ENCODE results near the gene FHL3. TPM values are rescaled to one million over a fixed set of nuclear protein-coding genes. Genes with fewer than 3 reads are reported as not detected.
"Not testable (repeated sequence)": the region's sequence is repeated elsewhere in the genome, so short reads cannot be mapped to it uniquely, and the experiment has no call there.

The FHL3 gene
- total RNA-seq, 2 experiments from 2014 or later, result 12.4 to 13.5 TPM

DNA sequence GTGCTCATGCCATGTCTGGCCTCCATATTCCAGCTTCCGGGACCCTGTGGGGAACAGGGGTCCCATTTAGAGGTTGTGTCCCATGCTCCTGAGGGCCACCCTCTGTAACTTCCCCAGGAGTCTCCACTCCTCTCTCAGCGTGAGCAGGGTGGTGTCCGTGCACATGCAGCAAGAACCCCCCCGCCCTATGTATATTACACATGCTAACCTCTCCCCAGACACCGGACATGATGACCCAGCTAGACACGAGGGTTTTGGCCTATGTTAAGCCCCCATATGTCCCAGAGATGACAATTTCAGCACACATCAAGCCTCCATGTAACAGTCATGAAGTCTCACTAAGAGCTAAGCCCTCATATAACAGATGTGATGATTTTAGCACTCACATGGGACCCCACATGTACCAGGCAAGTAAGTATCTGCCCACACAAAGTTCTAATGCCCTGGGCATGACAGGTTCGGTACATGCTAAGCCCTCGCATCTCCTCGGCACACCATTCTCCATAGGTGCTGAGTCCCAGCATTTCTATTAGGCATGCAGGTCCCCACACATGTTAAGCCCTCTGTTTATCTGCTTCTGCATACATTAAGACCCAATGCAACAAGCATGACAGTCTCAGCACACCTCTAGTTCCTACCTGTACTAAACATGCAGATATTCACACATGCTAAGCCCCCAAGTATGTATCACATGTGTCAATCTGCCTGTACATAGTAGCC, 7.1 kb downstream of the FHL3 start:
- no peak for DNase-seq
- H3K27me3 Mint-ChIP-seq (ENCODE audit: low read depth), result no peaks in the 10 kb centered on the region

DNA sequence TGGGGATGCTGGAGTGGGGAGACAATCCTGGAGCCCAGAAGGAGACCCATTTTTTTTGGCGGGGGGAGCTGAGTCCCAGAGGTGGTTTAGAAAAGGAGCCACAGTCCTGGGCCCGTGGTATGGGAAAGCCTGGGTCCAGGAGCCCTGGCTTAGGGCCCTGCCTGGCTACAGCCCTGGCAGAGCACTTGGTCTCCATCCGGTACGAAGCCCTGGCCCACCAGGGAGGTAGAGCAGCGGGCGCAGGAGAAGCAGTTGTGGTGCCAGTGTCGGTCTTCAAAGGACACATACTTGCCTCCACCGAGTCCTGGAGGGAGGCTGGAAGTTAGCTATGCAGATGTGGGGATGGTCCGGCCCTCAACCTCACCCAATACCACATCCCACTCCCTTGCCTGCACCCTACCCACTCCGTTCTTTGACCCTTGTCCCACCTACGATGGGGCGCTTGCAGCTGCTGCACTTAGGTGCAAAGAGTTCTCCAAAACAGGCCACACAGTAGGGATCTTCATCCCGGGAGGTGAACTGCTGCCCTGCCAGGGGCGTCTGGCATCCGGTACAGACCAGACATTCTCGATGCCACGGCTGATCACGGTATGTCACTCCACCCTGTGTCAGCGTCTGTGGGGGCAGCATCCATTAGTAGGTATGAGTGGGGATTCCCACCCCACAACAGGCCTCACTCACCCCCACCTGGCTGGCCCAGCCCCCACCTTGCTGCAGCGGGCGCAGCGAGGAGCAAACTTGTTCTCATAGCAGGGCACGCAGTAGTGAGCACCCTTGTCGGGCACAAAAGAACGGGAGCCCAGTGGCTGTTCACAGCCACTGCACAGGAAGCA, 7.8 kb downstream of the FHL3 start:
- Mint-ChIP-seq H3K4me1 (ENCODE audit: low read depth) (peaks cover 59% of the 10 kb centered on the region), H3K27ac (no peak overlapping the region), H3K9me3 (ENCODE audit: insufficient read depth) (no peaks in the 10 kb centered on the region), H3K36me3 (ENCODE audit: low read depth) (peaks cover 20% of the 10 kb centered on the region), H3K4me3 (no peak overlapping the region), H3K27me3 (ENCODE audit: low read depth) (no peaks in the 10 kb centered on the region)
- ATAC-seq, result no peak
- DNase-seq, result no peak
- POLR2A ChIA-PET, result interaction anchor here (1.9 to 4.4 kb wide), 2 partner anchors 12 to 16 kb away, joined by 7 to 24 read pairs; no protein-coding TSS in a partner anchor
- CTCF ChIA-PET, result interaction anchor here (1.0 to 9.7 kb wide), 2 partner anchors 18 to 137 kb away, joined by 3 to 215 read pairs; partner anchors contain the start of gene UTP11

More for the DNA sequence above, 7.1 kb downstream of the FHL3 start:
- POLR2A ChIA-PET, result no interaction called here
- peaks cover 20% of the 10 kb centered on the region for H3K36me3 Mint-ChIP-seq (ENCODE audit: low read depth)
- CTCF ChIA-PET, result interaction anchor here (9.7 kb wide), 1 partner anchor 18 kb away, joined by 215 read pairs; the partner anchor contains the start of gene UTP11
- H3K9me3 Mint-ChIP-seq (ENCODE audit: insufficient read depth), result no peaks in the 10 kb centered on the region
- H3K27ac Mint-ChIP-seq, result peak overlapping the region; percentile 50
- peaks cover 62% of the 10 kb centered on the region for H3K4me1 Mint-ChIP-seq (ENCODE audit: low read depth)
- no peak for ATAC-seq
- no peak overlapping the region for H3K4me3 Mint-ChIP-seq

DNA sequence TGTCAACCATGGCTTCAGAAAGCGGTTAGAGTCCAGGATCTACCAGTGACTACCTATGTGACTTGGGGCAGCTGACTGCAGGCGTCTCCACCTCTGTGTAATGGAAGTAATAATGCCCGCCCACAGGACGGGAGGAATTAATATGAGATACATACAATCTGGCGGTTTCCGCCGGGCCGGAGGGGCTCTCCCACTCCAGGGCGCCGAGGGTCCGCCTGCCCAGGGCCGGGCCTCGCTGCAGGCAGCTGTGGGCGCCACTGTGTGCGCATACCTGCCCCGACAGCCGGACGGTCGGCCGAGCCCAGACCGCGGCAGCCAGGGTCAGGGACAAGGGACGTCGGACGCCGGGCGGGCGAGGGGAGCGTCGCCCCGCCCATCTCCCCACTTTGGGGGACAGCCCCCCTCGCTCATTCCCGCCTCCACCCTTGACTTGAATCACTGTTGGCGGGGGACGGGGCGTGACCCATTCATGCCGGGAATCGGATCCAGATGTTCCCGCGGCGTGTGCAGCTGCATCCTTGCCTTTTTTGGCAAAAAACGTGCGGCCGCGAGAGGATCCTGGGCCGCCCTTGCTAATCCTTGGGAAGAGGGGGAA, 9.5 kb downstream of the FHL3 start:
- peak overlapping the region; percentile 64 for H3K4me3 Mint-ChIP-seq
- H3K27me3 Mint-ChIP-seq (ENCODE audit: low read depth), result no peaks in the 10 kb centered on the region
- POLR2A ChIA-PET, result interaction anchor here (1.7 to 4.4 kb wide), 3 partner anchors 8 to 17 kb away, joined by 7 to 24 read pairs (median 11); no protein-coding TSS in a partner anchor
- H3K9me3 Mint-ChIP-seq (ENCODE audit: insufficient read depth), result no peaks in the 10 kb centered on the region
- no peak for DNase-seq
- CTCF ChIA-PET, result interaction anchor here (9.7 kb wide), 1 partner anchor 20 kb away, joined by 215 read pairs; the partner anchor contains the start of gene UTP11
- peak overlapping the region; percentile 89 for H3K27ac Mint-ChIP-seq
- H3K36me3 Mint-ChIP-seq (ENCODE audit: low read depth), result peaks cover 20% of the 10 kb centered on the region
- peaks cover 50% of the 10 kb centered on the region for H3K4me1 Mint-ChIP-seq (ENCODE audit: low read depth)
- peak; percentile 55 for ATAC-seq

DNA sequence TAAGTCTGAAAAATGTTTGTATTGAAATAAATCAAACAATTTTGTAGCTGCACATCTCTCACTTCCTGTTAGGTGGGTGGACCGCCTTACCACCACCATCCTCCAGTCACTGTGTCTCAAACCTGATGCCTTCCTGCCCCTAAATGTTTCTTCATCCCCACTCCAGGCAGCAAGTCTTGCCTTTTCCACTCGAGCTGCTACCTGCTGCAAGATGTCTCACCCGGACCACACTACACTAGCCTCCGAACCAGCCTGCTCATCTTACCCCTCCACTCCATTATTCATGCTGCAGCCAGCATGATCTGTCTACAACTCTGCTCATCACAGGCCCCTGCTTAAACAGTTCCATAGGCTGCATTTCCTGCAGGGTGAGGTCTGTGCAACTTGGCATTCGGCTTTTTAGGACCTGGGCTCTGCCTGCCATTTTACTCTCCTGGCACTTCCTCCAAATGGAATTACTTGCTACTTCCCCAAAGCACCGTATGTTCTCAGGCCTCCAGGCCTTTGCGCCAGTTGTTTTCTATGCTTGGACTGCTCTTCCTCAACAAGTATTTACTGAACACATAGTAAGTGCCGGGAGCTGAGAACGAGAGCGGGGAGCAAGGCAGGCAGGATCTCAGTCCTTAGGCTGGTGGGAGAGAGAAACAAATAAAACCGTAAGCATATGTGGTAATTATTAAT, 10.3 kb downstream of the FHL3 start:
- peaks cover 21% of the 10 kb centered on the region for H3K36me3 Mint-ChIP-seq (ENCODE audit: low read depth)
- peak overlapping the region; percentile 64 for H3K4me3 Mint-ChIP-seq
- no peaks in the 10 kb centered on the region for H3K9me3 Mint-ChIP-seq (ENCODE audit: insufficient read depth)
- ATAC-seq, result peak; percentile 4
- DNase-seq, result peak; percentile 48
- H3K4me1 Mint-ChIP-seq (ENCODE audit: low read depth), result peaks cover 49% of the 10 kb centered on the region
- peak overlapping the region; percentile 89 for H3K27ac Mint-ChIP-seq
- POLR2A ChIA-PET, result interaction anchor here (1.7 to 4.4 kb wide), 2 partner anchors 9 to 14 kb away, joined by 11 to 24 read pairs; no protein-coding TSS in a partner anchor
- H3K27me3 Mint-ChIP-seq (ENCODE audit: low read depth), result no peaks in the 10 kb centered on the region
- CTCF ChIA-PET, result interaction anchor here (3.6 to 9.7 kb wide), 2 partner anchors 8 to 21 kb away, joined by 11 to 215 read pairs; partner anchors contain the start of gene UTP11

DNA sequence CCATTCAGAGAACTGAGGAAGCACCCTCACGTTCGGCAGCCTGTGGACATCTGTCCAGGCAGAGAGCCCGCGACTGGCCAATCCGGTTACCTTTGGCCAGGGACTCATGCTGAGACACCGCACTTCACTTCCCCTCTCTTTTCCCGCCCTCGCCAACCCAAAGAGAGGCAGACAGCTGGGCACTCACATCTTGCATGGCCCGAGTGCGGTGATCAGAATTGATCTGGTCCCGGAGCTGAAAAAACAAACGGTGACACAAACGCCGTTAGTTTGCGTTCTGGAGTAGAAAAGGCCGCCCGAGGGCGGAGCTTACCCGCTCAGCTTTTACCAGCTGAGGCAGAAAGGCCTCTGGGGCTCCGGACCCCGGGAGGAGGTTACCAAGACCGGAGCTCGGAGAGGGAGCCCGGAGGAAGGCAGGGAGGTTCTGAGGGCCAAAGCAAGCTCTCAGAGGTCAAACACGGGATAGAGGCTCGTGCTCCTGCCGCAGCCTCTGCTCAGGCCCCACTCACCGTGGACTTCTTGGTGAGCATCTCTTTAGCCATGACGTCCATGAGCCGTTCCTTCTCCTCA, 15.9 kb downstream of the FHL3 start:
- no peaks in the 10 kb centered on the region for H3K9me3 Mint-ChIP-seq (ENCODE audit: insufficient read depth)
- peak overlapping the region; percentile 95 for H3K4me3 Mint-ChIP-seq
- H3K27ac Mint-ChIP-seq, result peak overlapping the region; percentile 90
- ChIA-PET POLR2A (interaction anchor here (0.6 to 2.1 kb wide), 9 partner anchors 11 to 299 kb away, joined by 3 to 12 read pairs (median 3); partner anchors contain the start of gene UTP11), CTCF (interaction anchor here (0.7 to 9.7 kb wide), 12 partner anchors 11 to 181 kb away, joined by 3 to 215 read pairs (median 5); partner anchors contain the start of genes C1orf122, INPP5B, UTP11 and YRDC)
- ATAC-seq (peak; percentile 60), DNase-seq (peak; percentile 59)
- peaks cover 26% of the 10 kb centered on the region for H3K4me1 Mint-ChIP-seq (ENCODE audit: low read depth)
- no peaks in the 10 kb centered on the region for H3K27me3 Mint-ChIP-seq (ENCODE audit: low read depth)
- peaks cover 30% of the 10 kb centered on the region for H3K36me3 Mint-ChIP-seq (ENCODE audit: low read depth)

DNA sequence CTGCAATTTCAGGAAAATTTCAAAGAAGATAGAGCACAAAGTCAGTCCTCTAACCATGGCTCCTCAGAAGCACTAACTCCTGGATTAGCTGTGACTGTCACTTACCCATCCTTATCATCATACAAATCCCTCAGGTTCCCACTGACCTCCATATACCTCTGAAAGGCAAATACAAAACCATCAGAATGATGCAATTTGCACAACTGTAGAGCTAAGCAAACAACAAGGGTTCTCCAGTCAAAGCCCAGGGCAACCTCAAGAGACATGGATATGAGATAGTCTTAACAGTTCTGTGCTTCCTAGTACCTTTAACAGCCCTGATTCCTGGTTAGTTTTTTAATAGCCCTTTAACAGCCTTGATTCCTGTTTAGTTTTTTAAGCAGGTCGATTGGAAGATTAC, 17.6 kb downstream of the FHL3 start:
- H3K9me3 Mint-ChIP-seq (ENCODE audit: insufficient read depth), result no peaks in the 10 kb centered on the region
- CTCF ChIA-PET, result interaction anchor here (1.3 kb wide), 1 partner anchor 56 kb away, joined by 3 read pairs; no protein-coding TSS in a partner anchor

DNA sequence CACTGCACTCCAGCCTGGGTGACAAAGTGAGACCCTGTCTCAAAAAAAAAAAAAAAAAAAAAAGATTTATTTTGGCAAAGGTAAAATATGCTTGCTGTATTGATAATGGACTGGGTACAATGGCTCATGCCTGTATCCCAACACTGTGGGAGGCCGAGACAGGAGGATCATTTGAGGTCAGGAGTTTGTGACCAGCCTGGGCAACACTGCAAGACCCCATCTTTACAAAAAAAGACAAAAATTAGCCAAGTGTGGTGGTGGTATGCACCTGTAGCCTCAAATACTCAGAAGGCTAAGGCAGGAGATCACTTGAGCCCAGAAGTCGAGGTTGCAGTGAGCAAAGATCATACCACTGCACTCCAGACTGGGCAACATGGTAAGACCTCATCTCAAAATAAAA, 21.8 kb downstream of the FHL3 start:
- Mint-ChIP-seq H3K9me3 (ENCODE audit: insufficient read depth) (no peaks in the 10 kb centered on the region), H3K36me3 (ENCODE audit: low read depth) (peaks cover 64% of the 10 kb centered on the region), H3K27me3 (ENCODE audit: low read depth) (no peaks in the 10 kb centered on the region), H3K27ac (no peak overlapping the region), H3K4me1 (ENCODE audit: low read depth) (peaks cover 12% of the 10 kb centered on the region), H3K4me3 (no peak overlapping the region)
- POLR2A ChIA-PET, result no interaction called here
- ATAC-seq, result no peak
- no peak for DNase-seq
- CTCF ChIA-PET, result no interaction called here

More for the DNA sequence above, 17.6 kb downstream of the FHL3 start:
- ATAC-seq (no peak), DNase-seq (no peak)
- Mint-ChIP-seq H3K4me3 (peak overlapping the region; percentile 95), H3K4me1 (ENCODE audit: low read depth) (peaks cover 23% of the 10 kb centered on the region), H3K27ac (no peak overlapping the region), H3K27me3 (ENCODE audit: low read depth) (no peaks in the 10 kb centered on the region), H3K36me3 (ENCODE audit: low read depth) (peaks cover 37% of the 10 kb centered on the region)
- POLR2A ChIA-PET, result no interaction called here

DNA sequence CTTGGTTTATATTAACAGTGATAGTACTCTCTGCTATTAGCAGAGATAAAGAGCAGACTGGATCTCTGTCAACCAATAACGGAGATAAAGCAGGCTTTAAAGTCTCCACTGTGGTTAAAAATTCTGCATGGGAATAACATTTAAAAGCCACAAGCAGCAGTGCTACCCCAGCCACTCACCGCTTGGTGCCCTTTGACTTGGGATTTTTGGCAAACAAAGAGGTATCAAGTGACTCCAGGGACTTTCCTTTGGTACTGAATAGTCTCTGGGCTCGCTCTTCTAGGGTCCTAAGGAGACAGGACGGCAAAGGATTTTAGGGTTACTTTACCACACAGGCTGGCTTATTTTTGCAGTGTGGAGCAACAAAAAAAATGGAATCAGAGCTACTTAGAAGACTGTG, 26.8 kb downstream of the FHL3 start:
- no peak overlapping the region for H3K4me3 Mint-ChIP-seq
- no peaks in the 10 kb centered on the region for H3K27me3 Mint-ChIP-seq (ENCODE audit: low read depth)
- no peaks in the 10 kb centered on the region for H3K9me3 Mint-ChIP-seq (ENCODE audit: insufficient read depth)
- DNase-seq, result no peak
- H3K4me1 Mint-ChIP-seq (ENCODE audit: low read depth), result peaks cover 2% of the 10 kb centered on the region
- no peak overlapping the region for H3K27ac Mint-ChIP-seq
- ChIA-PET CTCF (no interaction called here), POLR2A (no interaction called here)
- H3K36me3 Mint-ChIP-seq (ENCODE audit: low read depth), result peaks cover 69% of the 10 kb centered on the region
- ATAC-seq, result no peak

DNA sequence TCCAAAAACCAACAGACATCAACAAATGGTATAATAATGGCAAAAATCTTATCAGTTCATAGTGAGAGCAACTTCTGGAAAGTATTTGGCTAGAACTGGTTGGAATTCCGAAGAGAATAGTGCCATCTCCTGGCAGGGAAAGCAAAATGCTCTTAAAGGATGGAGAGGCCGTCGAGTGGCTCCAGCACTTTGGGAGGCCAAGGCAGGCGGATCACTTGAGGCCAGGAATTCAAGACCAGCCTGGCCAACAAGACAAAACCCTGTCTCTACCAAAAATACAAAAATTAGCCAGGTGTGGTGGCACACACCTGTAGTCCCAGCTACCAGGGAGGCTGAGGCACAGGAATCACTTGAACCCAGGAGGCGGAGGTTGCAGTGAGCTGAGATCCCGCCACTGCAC, 30.2 kb downstream of the FHL3 start:
- H3K9me3 Mint-ChIP-seq (ENCODE audit: insufficient read depth); H3K4me1 Mint-ChIP-seq (ENCODE audit: low read depth); H3K27ac Mint-ChIP-seq; H3K4me3 Mint-ChIP-seq; DNase-seq; POLR2A ChIA-PET; ATAC-seq; H3K27me3 Mint-ChIP-seq (ENCODE audit: low read depth): not testable (repeated sequence)
- CTCF ChIA-PET, result interaction anchor here (0.8 to 1.9 kb wide), 6 partner anchors 26 to 115 kb away, joined by 3 to 8 read pairs (median 3); partner anchors contain the start of gene MTF1
- H3K36me3 Mint-ChIP-seq (ENCODE audit: low read depth), result peaks cover 79% of the 10 kb centered on the region

DNA sequence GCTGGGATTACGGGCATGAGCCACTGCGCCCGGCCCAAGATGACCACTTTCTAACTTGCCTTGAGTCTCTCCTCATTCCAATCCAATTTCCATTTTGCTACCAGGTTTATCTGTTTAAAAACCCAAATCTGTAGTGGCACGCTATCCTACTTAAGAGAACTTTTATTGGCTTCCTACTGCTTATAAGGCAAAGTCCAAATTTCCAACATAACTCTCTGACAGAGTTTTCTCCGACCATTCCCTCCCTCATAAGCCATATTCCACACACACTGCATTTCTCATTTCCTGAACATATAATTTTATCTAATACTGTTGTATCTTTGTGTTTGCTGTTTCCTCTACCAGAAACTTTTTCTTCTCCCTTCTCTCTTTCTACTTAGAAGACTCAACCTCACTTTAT, 30.7 kb downstream of the FHL3 start:
- POLR2A ChIA-PET, result no interaction called here
- peaks cover 79% of the 10 kb centered on the region for H3K36me3 Mint-ChIP-seq (ENCODE audit: low read depth)
- no peak overlapping the region for H3K27ac Mint-ChIP-seq
- H3K27me3 Mint-ChIP-seq (ENCODE audit: low read depth), result no peaks in the 10 kb centered on the region
- no peak overlapping the region for H3K4me3 Mint-ChIP-seq
- H3K4me1 Mint-ChIP-seq (ENCODE audit: low read depth), result peaks cover 6% of the 10 kb centered on the region
- ATAC-seq, result no peak
- H3K9me3 Mint-ChIP-seq (ENCODE audit: insufficient read depth), result no peaks in the 10 kb centered on the region
- CTCF ChIA-PET, result interaction anchor here (0.9 to 1.4 kb wide), 3 partner anchors 85 to 93 kb away, joined by 3 to 4 read pairs (median 3); no protein-coding TSS in a partner anchor
- no peak for DNase-seq
